Testis (tissue), 2 donors: ENCODE measurements around the gene DDX17.

Experiments used
- POLR2A ChIP-seq: fragments of 450-650 bp; IDR thresholded peaks from one replicate; pipeline ENCODE4 v1.6.1; 2017; ENCODE audit warnings: antibody characterized with exemption, mild to moderate bottlenecking, moderate library complexity
- TF ChIP-seq, protein P1 (sequence below), 3 experiments: fragments of 450-650 bp in 2 of 3; fragments of 200-600 bp in 1 of 3; sonication (generic) in 1 of 3; IDR thresholded peaks; one replicate each; pipeline ENCODE4 v1.5.1; 2016 to 2019; ENCODE audit warnings: antibody characterized with exemption in 3 of 3, mild to moderate bottlenecking in 2 of 3, moderate library complexity in 1 of 3

- TF ChIP-seq POLR2A: no peak
- TF ChIP-seq, protein P1, sequence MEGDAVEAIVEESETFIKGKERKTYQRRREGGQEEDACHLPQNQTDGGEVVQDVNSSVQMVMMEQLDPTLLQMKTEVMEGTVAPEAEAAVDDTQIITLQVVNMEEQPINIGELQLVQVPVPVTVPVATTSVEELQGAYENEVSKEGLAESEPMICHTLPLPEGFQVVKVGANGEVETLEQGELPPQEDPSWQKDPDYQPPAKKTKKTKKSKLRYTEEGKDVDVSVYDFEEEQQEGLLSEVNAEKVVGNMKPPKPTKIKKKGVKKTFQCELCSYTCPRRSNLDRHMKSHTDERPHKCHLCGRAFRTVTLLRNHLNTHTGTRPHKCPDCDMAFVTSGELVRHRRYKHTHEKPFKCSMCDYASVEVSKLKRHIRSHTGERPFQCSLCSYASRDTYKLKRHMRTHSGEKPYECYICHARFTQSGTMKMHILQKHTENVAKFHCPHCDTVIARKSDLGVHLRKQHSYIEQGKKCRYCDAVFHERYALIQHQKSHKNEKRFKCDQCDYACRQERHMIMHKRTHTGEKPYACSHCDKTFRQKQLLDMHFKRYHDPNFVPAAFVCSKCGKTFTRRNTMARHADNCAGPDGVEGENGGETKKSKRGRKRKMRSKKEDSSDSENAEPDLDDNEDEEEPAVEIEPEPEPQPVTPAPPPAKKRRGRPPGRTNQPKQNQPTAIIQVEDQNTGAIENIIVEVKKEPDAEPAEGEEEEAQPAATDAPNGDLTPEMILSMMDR (IDR thresholded peaks at IDR 0.05): peak; percentile 26 to 38 (median 27)
Observed at GRCh38 chr22:38506118-38506962, at the start of gene DDX17.
